Neuronal stem cell (in vitro differentiated cells): Measurements from ENCODE around the gene THAP3.

Source experiments
- DNase-seq: peaks from one replicate; pipeline ENCODE4 v3.0.0-alpha.2; 2013; ENCODE audit warnings: low spot score
- H2AFZ ChIP-seq: one replicate; pipeline ENCODE4 v1.6.1; 2013; ENCODE audit warnings: mild to moderate bottlenecking, low read length, inconsistent platforms
- H2AK5ac ChIP-seq: 2 replicates; pipeline ENCODE4 v1.6.1; 2013; ENCODE audit warnings: low read depth, mild to moderate bottlenecking, inconsistent platforms, low read length, moderate library complexity, mixed read lengths
- H2BK120ac ChIP-seq: 2 replicates; pipeline ENCODE4 v1.6.1; 2013; ENCODE audit warnings: low read depth, mild to moderate bottlenecking, inconsistent platforms, low read length, moderate library complexity, mixed read lengths
- H2BK12ac ChIP-seq: one replicate; pipeline ENCODE4 v1.6.1; 2013; ENCODE audit warnings: low read length, inconsistent platforms
- H2BK15ac ChIP-seq: 2 replicates; pipeline ENCODE4 v1.6.1; 2013; ENCODE audit warnings: mild to moderate bottlenecking, low read length, inconsistent platforms, mixed read lengths
- H2BK5ac ChIP-seq: one replicate; pipeline ENCODE4 v1.6.1; 2013; ENCODE audit warnings: inconsistent platforms, mild to moderate bottlenecking, low read length, moderate library complexity
- H3K14ac ChIP-seq: one replicate; pipeline ENCODE4 v1.6.1; 2013; ENCODE audit warnings: low read length, inconsistent platforms
- H3K18ac ChIP-seq: 2 replicates; pipeline ENCODE4 v1.6.1; 2013; ENCODE audit warnings: low read length, inconsistent platforms
- H3K23ac ChIP-seq: 2 replicates; pipeline ENCODE4 v1.6.1; 2013; ENCODE audit warnings: low read depth, mild to moderate bottlenecking, mixed read lengths, low read length, inconsistent platforms; ENCODE audit not compliant: poor library complexity
- H3K27ac ChIP-seq: replicated peaks from 3 replicates; pipeline ENCODE4 v1.5.1; 2013; ENCODE audit warnings: low read length, inconsistent platforms
- H3K27me3 ChIP-seq, 3 experiments: 2 replicates each; pipeline ENCODE4 v1.6.1; 2013; ENCODE audit warnings: low read length in 3 of 3, mild to moderate bottlenecking in 2 of 3, inconsistent platforms in 1 of 3, low read depth in 1 of 3, mixed read lengths in 1 of 3, moderate library complexity in 1 of 3; ENCODE audit not compliant: control insufficient read depth in 3 of 3, insufficient read depth in 3 of 3
- H3K36me3 ChIP-seq, 2 donors: replicated peaks in 1 of 2; 2 replicates each; pipeline ENCODE4 v1.6.1; 2013; ENCODE audit warnings: low read length in 2 of 2; ENCODE audit not compliant: control insufficient read depth in 2 of 2, insufficient read depth in 2 of 2
- H3K4ac ChIP-seq: 2 replicates; pipeline ENCODE4 v1.6.1; 2013; ENCODE audit warnings: inconsistent platforms, mild to moderate bottlenecking, low read length, moderate library complexity
- H3K4me1 ChIP-seq, 2 donors: 1 replicate in 1 of 2; 2 replicates in 1 of 2; pipeline ENCODE4 v1.6.1; 2013; ENCODE audit warnings: low read length in 2 of 2, low read depth in 1 of 2; ENCODE audit not compliant: control insufficient read depth in 2 of 2, insufficient read depth in 1 of 2
- H3K4me2 ChIP-seq: one replicate; pipeline ENCODE4 v1.6.1; 2013; ENCODE audit warnings: mild to moderate bottlenecking, low read length, inconsistent platforms; ENCODE audit not compliant: insufficient read depth, poor library complexity, severe bottlenecking
- H3K4me3 ChIP-seq, 2 donors: 2 replicates each; pipeline ENCODE4 v1.5.1; 2013; ENCODE audit warnings: low read length in 2 of 2, mild to moderate bottlenecking in 2 of 2, inconsistent platforms in 1 of 2, moderate library complexity in 1 of 2
- H3K79me1 ChIP-seq: one replicate; pipeline ENCODE4 v1.6.1; 2013; ENCODE audit warnings: low read depth, mild to moderate bottlenecking, inconsistent platforms, low read length, moderate library complexity
- H3K9ac ChIP-seq: one replicate; pipeline ENCODE4 v1.6.1; 2013; ENCODE audit warnings: mild to moderate bottlenecking, low read depth, low read length, inconsistent platforms; ENCODE audit not compliant: poor library complexity
- H3K9me3 ChIP-seq, 2 donors: replicated peaks in 1 of 2; 2 replicates each; pipeline versions ENCODE3 to v1.6.1; 2013; ENCODE audit warnings: low read length in 2 of 2, mild to moderate bottlenecking in 2 of 2, inconsistent platforms in 1 of 2, low read depth in 1 of 2, mixed read lengths in 1 of 2, moderate library complexity in 1 of 2; ENCODE audit not compliant: control insufficient read depth in 2 of 2, insufficient read depth in 1 of 2
- H4K8ac ChIP-seq: one replicate; pipeline ENCODE4 v1.6.1; 2013; ENCODE audit warnings: low read depth, mild to moderate bottlenecking, inconsistent platforms, low read length, moderate library complexity
- H4K91ac ChIP-seq: one replicate; pipeline ENCODE4 v1.6.1; 2013; ENCODE audit warnings: low read length, low read depth, mild to moderate bottlenecking, inconsistent platforms; ENCODE audit not compliant: poor library complexity
- WGBS, 2 donors: extraction: QIAGEN DNeasy Blood & Tissue Kit; methylation state at CpG; one replicate each; pipeline ENCODE4 v1.1.7; 2013; ENCODE audit warnings: missing lambda C conversion rate in 2 of 2, mixed read lengths in 1 of 2; ENCODE audit not compliant: insufficient read length in 2 of 2, insufficient replicate concordance in 1 of 2; ENCODE audit errors: extremely low coverage in 2 of 2; 5-methylcytosine and 5-hydroxymethylcytosine counted together

The THAP3 gene

GRCh38 chr1:6634371-6635052 is 9.8 kb downstream of the THAP3 start:
- no peak overlapping the region for H2BK12ac ChIP-seq
- no peak overlapping the region for H2BK120ac ChIP-seq
- no peak overlapping the region for H3K4me2 ChIP-seq
- no peak overlapping the region for H4K8ac ChIP-seq
- H3K79me1 ChIP-seq, result peaks cover 9% of the 10 kb centered on the region
- no peak for DNase-seq
- no peak overlapping the region for H3K4me3 ChIP-seq
- H3K27me3 ChIP-seq, result no peaks in the 10 kb centered on the region
- no peak overlapping the region for H3K27ac ChIP-seq
- WGBS, 2 donors, result no CpG with 5 or more reads among the region's 29 CpGs
- no peak overlapping the region for H4K91ac ChIP-seq
- peak overlapping the region; percentile 11 for H3K18ac ChIP-seq
- peaks cover 65 to 94% of the 10 kb centered on the region in 2 donors for H3K36me3 ChIP-seq
- H2AFZ ChIP-seq, result no peak overlapping the region
- H3K4ac ChIP-seq, result no peak overlapping the region
- no peak overlapping the region for H2BK15ac ChIP-seq
- H3K9me3 ChIP-seq, result peaks cover 0 to 2% of the 10 kb centered on the region in 2 donors
- H3K4me1 ChIP-seq, result no peaks in the 10 kb centered on the region
- H3K9ac ChIP-seq, result no peak overlapping the region
- H2AK5ac ChIP-seq, result peak overlapping the region; percentile 28
- H3K23ac ChIP-seq, result no peak overlapping the region
- H3K14ac ChIP-seq, result no peak overlapping the region
- peak overlapping the region; percentile 22 for H2BK5ac ChIP-seq

- peak overlapping the region; percentile 22 for H2BK5ac ChIP-seq
- no peak overlapping the region for H2AK5ac ChIP-seq
- H2BK12ac ChIP-seq, result no peak overlapping the region
- no peak overlapping the region for H3K23ac ChIP-seq
- no peaks in the 10 kb centered on the region for H3K27me3 ChIP-seq
- peaks cover 0 to 2% of the 10 kb centered on the region in 2 donors for H3K9me3 ChIP-seq
- DNase-seq, result no peak
- H3K4me2 ChIP-seq, result no peak overlapping the region
- no peak overlapping the region for H3K14ac ChIP-seq
- no peak overlapping the region for H4K91ac ChIP-seq
- no peak overlapping the region for H3K4me3 ChIP-seq
- H2BK120ac ChIP-seq, result no peak overlapping the region
- H3K36me3 ChIP-seq, result peaks cover 59 to 94% of the 10 kb centered on the region in 2 donors
- no peak overlapping the region for H3K27ac ChIP-seq
- no peak overlapping the region for H2AFZ ChIP-seq
- WGBS, 2 donors, result no CpG with 5 or more reads among the region's 20 CpGs
- H3K4ac ChIP-seq, result no peak overlapping the region
- peak overlapping the region; percentile 44 for H3K9ac ChIP-seq
- no peak overlapping the region for H2BK15ac ChIP-seq
- H3K18ac ChIP-seq, result no peak overlapping the region
- H3K79me1 ChIP-seq, result peaks cover 6% of the 10 kb centered on the region
- H4K8ac ChIP-seq, result no peak overlapping the region
- no peaks in the 10 kb centered on the region for H3K4me1 ChIP-seq
Measured at GRCh38 chr1:6635161-6635909, 10.7 kb downstream of the THAP3 start.

DNA sequence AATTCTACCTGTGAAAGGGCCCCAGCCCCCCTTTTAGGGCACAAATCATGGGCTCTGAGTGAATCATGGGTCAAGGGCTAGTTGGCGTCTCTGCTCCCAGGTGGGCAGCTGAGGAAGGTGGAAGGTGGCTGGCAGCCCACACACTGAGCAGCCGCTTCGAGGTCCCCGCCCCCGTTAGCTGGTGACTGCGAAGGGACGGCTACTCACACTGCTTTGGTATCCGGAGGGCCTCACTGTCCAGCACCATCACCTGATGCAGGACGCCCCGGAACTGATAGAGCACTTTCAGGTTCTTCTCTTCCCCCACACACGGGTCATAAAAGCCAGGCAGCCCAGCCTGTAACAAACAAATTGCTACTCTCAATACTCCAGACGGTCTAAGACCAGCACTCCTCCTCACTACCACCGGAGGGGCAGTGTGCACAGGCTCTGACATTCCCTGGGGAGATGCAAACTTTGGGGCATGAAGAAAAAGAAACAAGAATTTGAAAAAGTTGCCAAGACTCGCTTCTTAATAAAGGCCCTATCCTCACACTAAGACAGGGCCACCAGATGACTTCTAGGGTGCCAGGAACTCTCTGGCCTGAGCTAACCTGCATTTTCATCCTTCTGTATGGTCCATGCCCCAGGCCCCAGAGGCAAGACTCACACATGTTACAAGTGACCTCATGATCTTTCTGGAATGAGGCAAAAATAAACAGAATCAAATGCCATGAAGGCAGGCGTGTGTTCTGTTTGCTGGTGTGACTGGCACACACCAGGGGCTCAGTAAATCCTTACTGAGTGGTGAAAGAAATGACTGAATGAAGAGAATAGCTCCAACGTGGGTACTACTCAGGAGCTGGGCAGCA is 11.5 kb downstream of the THAP3 start:
- no peak overlapping the region for H2AFZ ChIP-seq
- H2BK15ac ChIP-seq, result no peak overlapping the region
- H2BK5ac ChIP-seq, result no peak overlapping the region
- H3K18ac ChIP-seq, result no peak overlapping the region
- peaks cover 6% of the 10 kb centered on the region for H3K79me1 ChIP-seq
- H3K4me1 ChIP-seq, result no peaks in the 10 kb centered on the region
- H2BK12ac ChIP-seq, result no peak overlapping the region
- no peak overlapping the region for H4K8ac ChIP-seq
- no peak overlapping the region for H3K27ac ChIP-seq
- no peak overlapping the region for H3K4me2 ChIP-seq
- no peak overlapping the region for H3K9ac ChIP-seq
- H2AK5ac ChIP-seq, result no peak overlapping the region
- H4K91ac ChIP-seq, result no peak overlapping the region
- peaks cover 0 to 2% of the 10 kb centered on the region in 2 donors for H3K9me3 ChIP-seq
- H3K23ac ChIP-seq, result no peak overlapping the region
- WGBS, 2 donors, result no CpG with 5 or more reads among the region's 16 CpGs
- H3K4me3 ChIP-seq, result no peak overlapping the region
- peaks cover 59 to 94% of the 10 kb centered on the region in 2 donors for H3K36me3 ChIP-seq
- H2BK120ac ChIP-seq, result no peak overlapping the region
- no peak for DNase-seq
- H3K4ac ChIP-seq, result no peak overlapping the region
- no peak overlapping the region for H3K14ac ChIP-seq
- no peaks in the 10 kb centered on the region for H3K27me3 ChIP-seq
